Esophagus squamous epithelium (tissue), 4 donors: ENCODE results near the gene MYO9B.

Experiments used
- POLR2A ChIP-seq, 4 donors: fragments of 450-650 bp; IDR thresholded peaks; one replicate each; pipeline ENCODE4 v1.6.1; 2017; ENCODE audit warnings: antibody characterized with exemption in 4 of 4, mild to moderate bottlenecking in 4 of 4, moderate library complexity in 3 of 4
- TF ChIP-seq, protein P1 (sequence below), 6 experiments: fragments of 450-650 bp in 4 of 6; fragments of 200-600 bp in 2 of 6; sonication (generic) in 2 of 6; IDR thresholded peaks; one replicate each; pipeline ENCODE4 v1.5.1; 2016 to 2019; ENCODE audit warnings: antibody characterized with exemption in 6 of 6, mild to moderate bottlenecking in 4 of 6, moderate library complexity in 4 of 6

- TF ChIP-seq, protein P1, sequence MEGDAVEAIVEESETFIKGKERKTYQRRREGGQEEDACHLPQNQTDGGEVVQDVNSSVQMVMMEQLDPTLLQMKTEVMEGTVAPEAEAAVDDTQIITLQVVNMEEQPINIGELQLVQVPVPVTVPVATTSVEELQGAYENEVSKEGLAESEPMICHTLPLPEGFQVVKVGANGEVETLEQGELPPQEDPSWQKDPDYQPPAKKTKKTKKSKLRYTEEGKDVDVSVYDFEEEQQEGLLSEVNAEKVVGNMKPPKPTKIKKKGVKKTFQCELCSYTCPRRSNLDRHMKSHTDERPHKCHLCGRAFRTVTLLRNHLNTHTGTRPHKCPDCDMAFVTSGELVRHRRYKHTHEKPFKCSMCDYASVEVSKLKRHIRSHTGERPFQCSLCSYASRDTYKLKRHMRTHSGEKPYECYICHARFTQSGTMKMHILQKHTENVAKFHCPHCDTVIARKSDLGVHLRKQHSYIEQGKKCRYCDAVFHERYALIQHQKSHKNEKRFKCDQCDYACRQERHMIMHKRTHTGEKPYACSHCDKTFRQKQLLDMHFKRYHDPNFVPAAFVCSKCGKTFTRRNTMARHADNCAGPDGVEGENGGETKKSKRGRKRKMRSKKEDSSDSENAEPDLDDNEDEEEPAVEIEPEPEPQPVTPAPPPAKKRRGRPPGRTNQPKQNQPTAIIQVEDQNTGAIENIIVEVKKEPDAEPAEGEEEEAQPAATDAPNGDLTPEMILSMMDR (IDR thresholded peaks at IDR 0.05), result no peak
- no peak for TF ChIP-seq POLR2A (IDR thresholded peaks at IDR 0.05)
These were observed 105.6 kb downstream of the MYO9B start for GRCh38 chr19:17180997-17181702.
